ENCODE data around the gene PALLD. TPM values are rescaled to one million over a fixed set of nuclear protein-coding genes. Genes with fewer than 3 reads are reported as not detected.

PALLD gene
- total RNA-seq, 1 experiment from 2014 or later, result 166 TPM

GRCh38 chr4:168488869-168489274 is 8.0 kb upstream of the PALLD start:
- BruUV-seq (replicated peaks), result no TSS peak
- intact Hi-C loops (cut with micrococcal nuclease), result loop anchor here (10.0 kb wide), 1 partner anchor 304 kb away; no protein-coding TSS in a partner anchor
- ATAC-seq (no peak), DNase-seq (ENCODE audit: low read depth, low spot score) (no peak)
- RAD21 ChIA-PET (ENCODE audit: low non-redundant PET in 1 of 2, low total read pairs in 2 of 2, uncharacterized antibody in 2 of 2, unreplicated experiment in 2 of 2), result no interaction called here
- peak overlapping the region; percentile 97 for H3K27ac ChIP-seq (ENCODE audit: low read depth, low read length)
- no peaks in the 10 kb centered on the region for H3K9me2 ChIP-seq (ENCODE audit: insufficient read depth)
- H3K4me1 ChIP-seq (ENCODE audit: control insufficient read depth in 1 of 2, insufficient read depth in 2 of 2, low read length in 2 of 2), result peaks cover 78 to 98% of the 10 kb centered on the region in 2 experiments
- H3K36me3 ChIP-seq (ENCODE audit: control insufficient read depth in 1 of 2, insufficient read depth in 2 of 2, low read length in 2 of 2), result peaks cover 0 to 17% of the 10 kb centered on the region in 2 experiments; a peak in 1 of 4 replicates
- H3K9ac ChIP-seq (ENCODE audit: low read length), result peak overlapping the region; percentile 67
- H2AFZ ChIP-seq (ENCODE audit: low read depth, low read length, poor library complexity, severe bottlenecking), result no peak overlapping the region
- TF ChIP-seq POLR2AphosphoS5 (IDR thresholded peaks at IDR 0.05; ENCODE audit: low read depth, low read length) (no peak), CBX3 (IDR thresholded peaks at IDR 0.05; ENCODE audit: low read depth) (no peak), JUND (IDR thresholded peaks at IDR 0.05) (no peak), MAX (IDR thresholded peaks at IDR 0.05) (no peak), TCF7L2 (IDR thresholded peaks at IDR 0.05; ENCODE audit: borderline replicate concordance, extremely low read depth, insufficient read depth, insufficient read length) (no peak), YY1 (IDR thresholded peaks at IDR 0.05; ENCODE audit: extremely low read depth, insufficient replicate concordance, low read depth, low read length) (no peak), SIN3A (IDR thresholded peaks at IDR 0.05; ENCODE audit: low read depth) (no peak), EZH2phosphoT487 (IDR thresholded peaks at IDR 0.05; ENCODE audit: borderline replicate concordance) (no peak), ATF3 (IDR thresholded peaks at IDR 0.05) (no peak), EGR1 (IDR thresholded peaks at IDR 0.05; ENCODE audit: low read depth) (no peak), FOSL1 (IDR thresholded peaks at IDR 0.05; ENCODE audit: low read depth) (no peak), ZNF274 (IDR thresholded peaks at IDR 0.05; ENCODE audit: low read depth, low read length) (no peak), RAD21 (IDR thresholded peaks at IDR 0.05; ENCODE audit: low read depth) (no peak)
- TF ChIP-seq, protein P1, sequence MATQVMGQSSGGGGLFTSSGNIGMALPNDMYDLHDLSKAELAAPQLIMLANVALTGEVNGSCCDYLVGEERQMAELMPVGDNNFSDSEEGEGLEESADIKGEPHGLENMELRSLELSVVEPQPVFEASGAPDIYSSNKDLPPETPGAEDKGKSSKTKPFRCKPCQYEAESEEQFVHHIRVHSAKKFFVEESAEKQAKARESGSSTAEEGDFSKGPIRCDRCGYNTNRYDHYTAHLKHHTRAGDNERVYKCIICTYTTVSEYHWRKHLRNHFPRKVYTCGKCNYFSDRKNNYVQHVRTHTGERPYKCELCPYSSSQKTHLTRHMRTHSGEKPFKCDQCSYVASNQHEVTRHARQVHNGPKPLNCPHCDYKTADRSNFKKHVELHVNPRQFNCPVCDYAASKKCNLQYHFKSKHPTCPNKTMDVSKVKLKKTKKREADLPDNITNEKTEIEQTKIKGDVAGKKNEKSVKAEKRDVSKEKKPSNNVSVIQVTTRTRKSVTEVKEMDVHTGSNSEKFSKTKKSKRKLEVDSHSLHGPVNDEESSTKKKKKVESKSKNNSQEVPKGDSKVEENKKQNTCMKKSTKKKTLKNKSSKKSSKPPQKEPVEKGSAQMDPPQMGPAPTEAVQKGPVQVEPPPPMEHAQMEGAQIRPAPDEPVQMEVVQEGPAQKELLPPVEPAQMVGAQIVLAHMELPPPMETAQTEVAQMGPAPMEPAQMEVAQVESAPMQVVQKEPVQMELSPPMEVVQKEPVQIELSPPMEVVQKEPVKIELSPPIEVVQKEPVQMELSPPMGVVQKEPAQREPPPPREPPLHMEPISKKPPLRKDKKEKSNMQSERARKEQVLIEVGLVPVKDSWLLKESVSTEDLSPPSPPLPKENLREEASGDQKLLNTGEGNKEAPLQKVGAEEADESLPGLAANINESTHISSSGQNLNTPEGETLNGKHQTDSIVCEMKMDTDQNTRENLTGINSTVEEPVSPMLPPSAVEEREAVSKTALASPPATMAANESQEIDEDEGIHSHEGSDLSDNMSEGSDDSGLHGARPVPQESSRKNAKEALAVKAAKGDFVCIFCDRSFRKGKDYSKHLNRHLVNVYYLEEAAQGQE (IDR thresholded peaks at IDR 0.05; ENCODE audit: low read depth), result no peak
- TF ChIP-seq, protein P2, sequence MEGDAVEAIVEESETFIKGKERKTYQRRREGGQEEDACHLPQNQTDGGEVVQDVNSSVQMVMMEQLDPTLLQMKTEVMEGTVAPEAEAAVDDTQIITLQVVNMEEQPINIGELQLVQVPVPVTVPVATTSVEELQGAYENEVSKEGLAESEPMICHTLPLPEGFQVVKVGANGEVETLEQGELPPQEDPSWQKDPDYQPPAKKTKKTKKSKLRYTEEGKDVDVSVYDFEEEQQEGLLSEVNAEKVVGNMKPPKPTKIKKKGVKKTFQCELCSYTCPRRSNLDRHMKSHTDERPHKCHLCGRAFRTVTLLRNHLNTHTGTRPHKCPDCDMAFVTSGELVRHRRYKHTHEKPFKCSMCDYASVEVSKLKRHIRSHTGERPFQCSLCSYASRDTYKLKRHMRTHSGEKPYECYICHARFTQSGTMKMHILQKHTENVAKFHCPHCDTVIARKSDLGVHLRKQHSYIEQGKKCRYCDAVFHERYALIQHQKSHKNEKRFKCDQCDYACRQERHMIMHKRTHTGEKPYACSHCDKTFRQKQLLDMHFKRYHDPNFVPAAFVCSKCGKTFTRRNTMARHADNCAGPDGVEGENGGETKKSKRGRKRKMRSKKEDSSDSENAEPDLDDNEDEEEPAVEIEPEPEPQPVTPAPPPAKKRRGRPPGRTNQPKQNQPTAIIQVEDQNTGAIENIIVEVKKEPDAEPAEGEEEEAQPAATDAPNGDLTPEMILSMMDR (IDR thresholded peaks at IDR 0.05 in 2 of 3, conservative IDR thresholded peaks at IDR 0.05 in 1 of 3; ENCODE audit: borderline replicate concordance in 1 of 3, insufficient read depth in 1 of 3, low read depth in 2 of 3, low read length in 2 of 3), result no peak
- H4K20me1 ChIP-seq (ENCODE audit: insufficient read depth), result no peaks in the 10 kb centered on the region
- H3K4me2 ChIP-seq (ENCODE audit: low read length), result peak overlapping the region; percentile 60
- CTCF ChIA-PET, result no interaction called here
- no peaks in the 10 kb centered on the region for H3K27me3 ChIP-seq (ENCODE audit: insufficient read depth, low read length)
- H3K9me3 ChIP-seq (ENCODE audit: control insufficient read depth in 1 of 2, insufficient read depth in 1 of 2, low read depth in 1 of 2, low read length in 2 of 2), result no peaks in the 10 kb centered on the region
- POLR2A ChIA-PET, result no interaction called here
- peaks cover 52% of the 10 kb centered on the region for H3K79me2 ChIP-seq (ENCODE audit: insufficient read depth, low read length)
- no peak overlapping the region for H3K4me3 ChIP-seq (replicated peaks in 1 of 2; ENCODE audit: low read depth in 1 of 2, low read length in 2 of 2)
